Raji (cell line): ENCODE results near the gene COL6A3.

ENCODE experiments used
- POLR2A ChIP-seq: IDR thresholded peaks from 2 replicates; pipeline ENCODE4 v1.6.1; 2011; ENCODE audit warnings: low read depth, low read length, control low read depth; ENCODE audit not compliant: insufficient read depth

COL6A3 gene

GRCh38 chr2:237448171-237448570 is 34.2 kb upstream of the COL6A3 start:
- TF ChIP-seq POLR2A: no peak

GRCh38 chr2:237447496-237447895 is 33.5 kb upstream of the COL6A3 start:
- TF ChIP-seq POLR2A: no peak

GRCh38 chr2:237446338-237446665 is 32.3 kb upstream of the COL6A3 start:
- TF ChIP-seq POLR2A: no peak

- TF ChIP-seq POLR2A: no peak
Measured at GRCh38 chr2:237445611-237446337, 31.8 kb upstream of the COL6A3 start.

GRCh38 chr2:237444071-237444470 is 30.1 kb upstream of the COL6A3 start:
- TF ChIP-seq POLR2A: no peak

- TF ChIP-seq POLR2A: no peak
Measured at GRCh38 chr2:237441605-237442274, 27.8 kb upstream of the COL6A3 start.

- TF ChIP-seq POLR2A: no peak
Measured at GRCh38 chr2:237440819-237441281, 26.9 kb upstream of the COL6A3 start.

- TF ChIP-seq POLR2A: no peak
Measured at GRCh38 chr2:237438080-237438940, 24.3 kb upstream of the COL6A3 start.

GRCh38 chr2:237437566-237437965 is 23.6 kb upstream of the COL6A3 start:
- TF ChIP-seq POLR2A: no peak

GRCh38 chr2:237435844-237436587 is 22.1 kb upstream of the COL6A3 start:
- TF ChIP-seq POLR2A: no peak

- no peak for TF ChIP-seq POLR2A
Measured at GRCh38 chr2:237434866-237435311, 20.9 kb upstream of the COL6A3 start.

- TF ChIP-seq POLR2A: no peak
Measured at GRCh38 chr2:237433920-237434676, 20.1 kb upstream of the COL6A3 start.

GRCh38 chr2:237432484-237433092 is 18.6 kb upstream of the COL6A3 start:
- TF ChIP-seq POLR2A: no peak

- no peak for TF ChIP-seq POLR2A
Measured at GRCh38 chr2:237431837-237432236, 17.9 kb upstream of the COL6A3 start.

- TF ChIP-seq POLR2A: no peak
Measured at GRCh38 chr2:237431372-237431771, 17.4 kb upstream of the COL6A3 start.
